HG03520 (cell line): ENCODE results near the gene CYP4F11.
"Not testable (repeated sequence)": the region's sequence is repeated elsewhere in the genome, so short reads cannot be mapped to it uniquely, and the experiment has no call there.

Experiments used
- ATAC-seq: cut with Tn5 transposase; IDR thresholded peaks from one replicate; pipeline ENCODE4 v1.9.1; 2021; ENCODE audit warnings: mild to moderate bottlenecking, moderate library complexity; ENCODE audit not compliant: unreplicated experiment

The CYP4F11 gene, protein sequence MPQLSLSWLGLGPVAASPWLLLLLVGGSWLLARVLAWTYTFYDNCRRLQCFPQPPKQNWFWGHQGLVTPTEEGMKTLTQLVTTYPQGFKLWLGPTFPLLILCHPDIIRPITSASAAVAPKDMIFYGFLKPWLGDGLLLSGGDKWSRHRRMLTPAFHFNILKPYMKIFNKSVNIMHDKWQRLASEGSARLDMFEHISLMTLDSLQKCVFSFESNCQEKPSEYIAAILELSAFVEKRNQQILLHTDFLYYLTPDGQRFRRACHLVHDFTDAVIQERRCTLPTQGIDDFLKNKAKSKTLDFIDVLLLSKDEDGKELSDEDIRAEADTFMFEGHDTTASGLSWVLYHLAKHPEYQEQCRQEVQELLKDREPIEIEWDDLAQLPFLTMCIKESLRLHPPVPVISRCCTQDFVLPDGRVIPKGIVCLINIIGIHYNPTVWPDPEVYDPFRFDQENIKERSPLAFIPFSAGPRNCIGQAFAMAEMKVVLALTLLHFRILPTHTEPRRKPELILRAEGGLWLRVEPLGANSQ

DNA sequence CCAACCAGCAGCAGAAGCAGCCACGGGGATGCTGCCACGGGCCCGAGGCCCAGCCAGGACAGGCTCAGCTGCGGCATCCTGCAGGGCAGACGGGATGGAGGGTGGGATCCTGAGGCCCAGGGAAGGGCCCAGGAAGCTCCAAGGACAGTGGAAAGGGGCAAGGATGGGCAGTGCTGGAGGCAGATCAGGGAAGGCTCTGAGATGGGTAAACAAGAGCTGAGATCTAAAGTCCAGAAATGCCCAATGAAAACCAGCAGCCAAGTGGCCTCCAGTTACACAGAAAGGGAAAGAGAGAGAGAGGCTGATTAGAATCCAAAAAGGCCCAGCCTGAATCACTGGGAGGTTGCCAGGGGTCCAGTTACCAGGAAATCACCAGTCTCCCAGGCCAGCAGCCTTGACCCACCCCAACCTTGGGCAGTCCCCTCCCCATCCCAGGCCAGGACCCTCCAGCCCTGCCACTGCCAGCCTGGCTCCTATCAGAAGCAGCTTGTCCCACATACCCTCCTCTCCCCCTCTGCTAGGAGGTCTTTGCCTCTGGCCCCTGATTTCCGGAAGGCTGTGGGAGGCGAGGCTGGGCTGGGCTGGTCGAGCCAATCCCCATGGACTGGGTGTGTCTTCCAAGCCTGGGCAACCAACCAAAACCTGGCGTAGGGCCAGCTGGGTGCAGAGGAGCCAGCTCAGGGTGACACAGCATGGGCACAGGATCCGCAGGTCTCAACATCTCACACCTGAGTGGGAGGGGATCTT, at the start of gene CYP4F11:
TSS of gene CYP4F11 (minus strand) at position 198 of the 747 bp plus-strand sequence. CDS start at position 77, 121 bp downstream.
- ATAC-seq: no peak

DNA sequence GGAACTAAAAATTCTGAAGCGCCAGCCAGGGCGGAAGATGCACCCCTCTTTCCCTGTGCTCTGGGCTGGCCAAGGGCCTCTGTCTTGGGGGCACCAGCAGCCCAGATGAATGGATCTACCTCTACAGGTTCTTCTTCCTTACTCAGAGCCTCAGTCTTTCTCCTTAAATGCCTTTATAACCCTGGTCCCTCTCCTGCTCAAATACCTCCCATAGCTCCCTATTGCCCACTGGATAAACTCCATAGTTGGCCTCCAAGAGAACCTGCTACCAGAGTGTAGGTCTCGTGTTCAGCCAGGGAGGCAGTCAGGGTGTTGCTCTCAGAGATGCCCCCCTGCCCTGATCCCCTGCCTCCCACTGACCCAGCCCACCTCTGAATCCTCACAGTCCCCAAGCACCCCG, 45.0 kb upstream of the CYP4F11 start:
- no peak for ATAC-seq

DNA sequence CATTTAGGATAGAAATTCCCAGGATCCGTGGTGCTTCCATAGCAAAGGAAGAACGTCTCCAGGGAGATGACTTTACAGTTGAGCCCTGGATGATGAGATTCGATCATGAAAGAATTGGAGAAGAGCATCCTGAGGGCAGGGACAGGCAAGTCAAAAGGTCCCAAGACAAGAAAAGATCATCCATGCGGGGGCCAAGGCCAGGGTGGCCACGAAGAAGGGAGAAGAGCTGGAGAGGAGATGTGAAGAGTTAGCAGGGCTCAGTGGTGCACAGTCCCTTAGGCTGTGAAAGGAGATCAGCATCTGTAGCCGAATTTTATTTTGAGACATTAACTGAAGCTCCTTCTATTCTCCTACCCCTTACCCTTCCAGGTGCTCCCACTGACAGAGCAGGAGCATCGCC, 43.4 kb upstream of the CYP4F11 start:
- ATAC-seq: no peak

DNA sequence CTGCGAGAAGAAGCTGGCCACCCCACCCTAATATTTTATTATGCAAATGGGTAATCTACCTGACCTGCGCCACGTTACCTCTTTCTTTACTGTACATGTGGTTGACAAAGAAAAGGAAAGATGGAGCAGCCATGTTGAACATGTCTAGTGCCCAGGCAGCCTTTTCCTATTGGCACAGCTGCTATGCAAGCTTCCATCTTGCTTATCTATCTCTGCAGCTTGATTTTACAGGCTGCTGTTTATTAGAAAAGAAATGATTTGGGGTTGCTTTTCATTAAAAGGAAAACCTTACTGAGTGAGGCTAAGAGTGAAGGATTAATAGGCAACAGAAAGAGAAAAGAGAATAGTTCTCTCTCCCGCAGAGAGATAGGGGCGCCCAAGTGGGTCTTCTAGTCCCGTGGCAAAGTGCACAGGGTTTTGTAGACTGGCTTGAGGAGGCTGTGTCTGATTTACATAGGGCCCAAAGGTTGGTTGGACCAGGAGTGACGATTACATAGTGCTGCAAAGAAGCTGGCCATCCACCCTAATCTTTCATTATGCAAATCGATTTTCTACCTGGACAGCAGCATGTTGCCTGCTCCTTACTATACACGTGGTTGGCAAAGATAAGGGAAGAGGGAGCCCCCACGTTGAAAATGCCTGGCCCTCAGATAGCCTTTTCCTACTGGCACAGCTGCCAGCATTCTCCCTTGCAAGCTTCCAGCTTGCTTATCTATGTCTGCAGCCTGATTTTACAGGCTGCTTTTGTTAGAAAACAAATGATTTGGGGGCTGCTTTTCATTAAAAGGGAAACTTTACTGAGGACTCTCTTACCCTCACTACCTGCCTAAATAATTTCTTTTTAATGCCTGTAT, 42.7 kb upstream of the CYP4F11 start:
- no peak for ATAC-seq

DNA sequence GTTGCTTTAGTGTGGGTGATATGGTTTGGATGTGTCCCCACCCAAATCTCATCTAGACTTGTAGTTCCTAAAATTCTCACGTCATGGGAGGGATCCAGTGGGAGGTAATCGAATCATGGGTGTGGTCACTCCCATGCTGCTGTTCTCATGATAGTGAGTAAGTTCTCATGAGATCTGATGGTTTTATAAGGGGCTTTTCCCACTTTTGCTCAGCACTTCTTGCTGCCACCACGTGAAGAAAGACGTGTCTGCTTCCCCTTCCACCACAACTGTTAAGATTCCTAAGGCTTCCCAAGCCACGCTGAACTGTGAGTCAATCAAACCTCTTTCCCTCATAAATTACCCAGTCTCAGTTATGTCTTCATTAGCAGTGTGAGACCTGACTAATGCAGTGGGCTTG, 40.5 kb upstream of the CYP4F11 start:
- no peak for ATAC-seq

DNA sequence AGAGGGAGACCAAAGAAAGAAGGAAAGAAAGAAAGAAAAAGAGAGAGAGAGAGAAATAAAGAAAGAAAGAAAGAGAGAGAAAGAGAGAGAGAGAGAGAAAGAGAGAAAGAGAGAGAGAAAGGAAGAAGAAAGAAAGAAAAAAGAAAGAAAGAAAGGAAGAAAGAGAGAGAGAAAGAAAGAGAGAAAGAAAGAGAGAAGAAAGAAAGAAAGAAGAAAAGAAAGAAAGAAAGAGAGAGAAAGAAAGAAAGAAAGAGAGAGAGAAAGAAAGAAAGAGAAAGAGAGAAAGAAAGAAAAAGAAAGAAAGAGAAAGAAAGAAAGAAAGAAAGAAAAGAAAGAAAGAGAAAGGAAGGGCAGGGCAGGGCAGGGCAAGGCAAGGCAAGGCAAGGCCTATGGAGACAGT, 37.7 kb upstream of the CYP4F11 start:
- not testable (repeated sequence) for ATAC-seq

DNA sequence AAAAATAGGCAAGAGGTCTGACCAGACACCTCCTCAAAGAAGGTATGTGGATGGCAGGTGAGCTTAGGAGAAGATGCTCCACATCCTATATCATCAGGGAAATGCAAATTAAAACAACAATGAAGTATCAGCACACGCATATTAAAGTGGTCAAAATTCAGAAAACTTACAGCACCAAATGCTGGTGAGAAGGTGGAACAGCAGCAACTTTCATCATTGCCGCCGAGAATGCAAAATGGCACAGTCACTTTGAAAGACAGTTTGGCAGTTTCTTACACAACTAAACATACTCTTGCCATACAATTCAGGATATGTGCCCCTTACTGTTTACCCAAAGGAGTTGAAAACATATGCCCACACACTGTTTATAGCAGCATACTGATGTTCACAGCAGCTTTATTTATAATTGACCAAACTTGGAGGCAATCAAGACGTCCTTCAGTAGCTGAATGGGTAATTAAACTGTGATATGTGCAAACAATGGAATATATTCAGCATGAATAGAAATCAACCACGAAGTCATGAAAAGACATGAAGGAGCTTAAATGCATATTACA, 37.0 kb upstream of the CYP4F11 start:
- no peak for ATAC-seq

DNA sequence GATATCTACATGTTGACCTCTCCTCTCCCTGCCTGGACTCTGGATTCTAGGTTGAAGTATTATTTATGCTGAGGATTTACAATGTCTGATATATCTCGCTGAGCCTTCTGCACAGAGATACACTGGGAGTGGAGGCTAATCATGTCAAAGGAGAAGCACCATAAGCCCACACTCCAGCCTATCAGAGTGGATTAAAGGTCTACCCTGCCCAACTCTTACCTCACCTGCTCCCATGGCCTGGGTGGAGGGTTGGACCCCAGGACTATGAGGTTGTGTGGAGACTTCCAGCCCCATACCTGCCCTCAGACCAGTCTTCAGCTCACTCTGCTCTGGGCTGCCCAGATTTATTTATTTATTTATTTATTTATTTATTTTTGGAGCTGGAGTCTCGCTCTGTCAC, 29.9 kb upstream of the CYP4F11 start:
- no peak for ATAC-seq

DNA sequence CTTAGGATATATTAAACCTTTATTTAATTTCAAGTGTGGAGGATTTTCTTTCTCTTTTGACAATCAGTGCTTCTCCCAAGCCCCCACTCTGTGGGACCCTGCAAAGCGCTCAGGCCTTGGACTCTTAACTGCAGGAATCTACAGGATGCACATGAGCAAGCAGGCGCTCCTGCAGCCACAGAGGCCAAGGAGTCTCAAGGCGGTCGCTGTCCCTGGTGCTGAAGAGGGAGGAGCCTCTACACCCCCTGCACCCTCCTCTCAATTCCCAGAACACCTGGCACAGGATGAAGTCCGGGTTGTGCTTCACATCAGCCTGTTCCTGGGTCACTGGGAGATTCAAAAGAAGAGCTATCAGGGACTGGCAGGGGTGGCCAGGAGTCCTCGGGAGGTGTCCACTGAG, 28.0 kb upstream of the CYP4F11 start:
- ATAC-seq: no peak

DNA sequence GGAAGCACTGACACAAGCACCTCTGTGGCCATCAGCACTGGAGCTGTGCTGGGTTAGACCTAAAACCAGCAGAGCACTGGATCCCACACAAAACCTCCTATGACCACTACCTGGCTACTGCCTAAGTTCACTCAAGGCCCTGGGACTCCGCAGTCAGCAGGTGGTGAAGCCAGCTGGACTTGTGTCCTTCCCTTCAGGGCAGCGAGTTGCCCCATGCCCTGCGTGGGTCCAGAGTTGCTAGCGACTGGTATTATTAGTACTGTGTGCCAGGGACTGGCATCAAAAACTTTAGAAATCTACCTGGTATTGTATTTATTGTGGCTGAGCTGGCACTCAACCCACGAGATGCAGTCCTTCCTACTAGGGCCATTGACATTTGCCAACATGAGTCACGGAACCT, 20.5 kb upstream of the CYP4F11 start:
- ATAC-seq: no peak

DNA sequence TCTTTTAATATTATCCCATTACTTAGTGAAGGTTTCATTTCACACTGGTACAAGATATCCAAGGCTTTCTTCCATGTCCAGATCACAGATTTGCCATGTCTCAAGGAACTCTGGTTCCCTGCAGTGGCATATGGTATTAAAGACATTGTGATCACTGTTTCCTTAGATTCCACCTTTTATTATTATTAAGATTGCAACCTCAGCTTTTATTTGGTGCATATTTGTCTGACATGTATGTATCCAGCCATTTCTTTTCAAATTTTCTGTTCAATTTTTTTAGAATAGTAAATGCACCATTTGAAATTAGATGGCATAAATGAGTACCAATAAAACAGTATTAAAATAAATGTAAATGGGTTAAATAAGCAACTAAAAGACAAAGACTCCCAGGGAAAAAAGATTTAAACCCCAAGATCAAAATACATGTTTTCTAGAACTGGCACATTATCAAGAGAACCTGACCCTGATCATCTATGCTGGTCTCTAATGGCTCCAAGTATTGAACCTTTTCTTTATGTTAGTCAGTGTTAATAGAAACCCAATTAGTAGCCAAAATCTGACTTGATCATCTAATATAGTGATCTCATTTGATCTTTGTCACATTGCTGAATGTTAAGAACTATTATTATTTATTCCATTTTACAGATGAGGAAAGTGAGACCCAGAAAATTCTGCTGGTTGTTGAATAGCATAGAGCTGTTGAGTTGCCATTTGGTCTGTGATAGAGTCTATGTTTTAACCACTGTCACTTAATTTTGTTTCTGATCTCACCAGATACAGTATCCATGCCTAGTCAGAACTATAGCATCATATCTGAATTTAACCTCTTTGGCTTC, 14.1 kb upstream of the CYP4F11 start, which contains the start of gene OR10H4:
TSS of gene OR10H4 (plus strand) at position 786 of the 836 bp plus-strand sequence. CDS start at position 786, 0 bp downstream.
- ATAC-seq: no peak

DNA sequence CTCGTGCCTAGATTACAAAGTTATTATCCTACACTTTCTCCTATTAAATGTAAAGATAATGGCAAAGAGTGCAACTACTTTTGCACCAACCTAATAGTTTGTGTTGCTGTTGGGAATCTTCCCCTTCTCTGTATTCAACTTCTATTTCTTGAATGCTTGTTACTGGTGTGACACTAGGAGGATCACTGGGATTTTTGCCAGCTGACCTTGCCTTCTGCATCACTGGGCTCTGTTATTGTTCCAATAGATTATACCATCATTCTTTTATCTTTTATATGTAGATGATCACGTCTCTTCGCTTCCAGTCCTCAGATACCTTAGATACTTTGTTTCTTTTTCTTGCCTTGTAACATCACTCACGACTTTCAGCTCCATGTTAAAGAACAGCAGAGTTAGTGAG, 11.0 kb upstream of the CYP4F11 start:
- no peak for ATAC-seq

DNA sequence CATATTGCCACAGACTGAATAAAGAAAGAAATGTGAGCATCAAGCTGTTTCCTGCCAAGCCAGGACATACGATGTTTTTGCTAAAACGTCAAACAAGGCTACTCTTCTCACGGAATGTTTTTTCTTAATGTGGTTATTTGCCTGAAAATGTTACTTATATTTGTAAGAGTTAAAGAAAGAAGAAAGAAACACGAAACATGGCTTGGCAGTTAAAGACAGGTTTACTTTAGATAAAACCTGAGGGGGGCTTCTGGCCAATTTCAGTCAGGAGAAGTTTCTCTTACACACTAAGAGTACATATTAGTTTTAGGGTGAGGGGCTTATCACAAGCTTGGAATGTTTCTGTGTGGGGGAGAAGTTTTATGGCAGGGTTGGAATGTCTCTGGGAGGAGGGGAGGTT, 10.1 kb upstream of the CYP4F11 start:
- no peak for ATAC-seq

DNA sequence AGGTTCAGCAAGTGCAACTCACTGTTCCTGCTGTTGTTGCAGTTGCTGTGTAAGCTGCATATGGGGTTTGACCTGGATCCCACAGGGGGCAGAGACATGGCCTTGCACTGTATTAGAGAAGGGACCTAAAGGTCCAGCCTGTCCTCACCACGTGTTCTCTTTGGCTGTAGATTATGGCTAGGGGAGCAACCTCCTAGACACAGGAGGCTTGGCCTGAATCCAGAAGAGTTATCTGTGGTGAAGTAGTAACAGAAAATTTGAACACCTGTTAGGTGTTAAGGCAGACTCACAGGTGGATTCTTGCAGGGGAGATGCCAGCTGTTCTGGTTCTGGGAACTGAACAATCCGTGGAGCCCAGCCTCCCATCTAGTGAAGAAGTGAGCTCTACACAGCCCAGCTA, 3.4 kb upstream of the CYP4F11 start:
- ATAC-seq: no peak

DNA sequence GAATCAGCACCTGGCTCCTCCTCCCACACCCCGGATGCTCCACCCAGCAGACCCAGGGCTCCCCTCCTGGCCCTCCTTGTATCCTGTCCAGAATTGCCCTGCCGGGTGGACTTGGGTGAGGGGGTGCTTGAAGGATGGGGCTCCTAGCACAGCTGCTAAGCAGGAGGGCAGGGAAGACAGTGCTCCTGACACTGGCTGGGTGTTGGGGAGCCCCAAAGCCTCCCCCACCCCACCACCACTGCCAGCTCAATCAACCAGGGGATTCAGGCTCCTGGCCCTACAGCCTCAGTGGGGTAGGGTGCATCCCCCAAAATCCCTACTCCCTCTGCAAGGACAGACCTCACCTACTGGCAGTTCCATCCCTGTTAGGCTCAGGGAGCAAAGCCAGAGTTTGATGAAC, 2.6 kb upstream of the CYP4F11 start:
- ATAC-seq: no peak

DNA sequence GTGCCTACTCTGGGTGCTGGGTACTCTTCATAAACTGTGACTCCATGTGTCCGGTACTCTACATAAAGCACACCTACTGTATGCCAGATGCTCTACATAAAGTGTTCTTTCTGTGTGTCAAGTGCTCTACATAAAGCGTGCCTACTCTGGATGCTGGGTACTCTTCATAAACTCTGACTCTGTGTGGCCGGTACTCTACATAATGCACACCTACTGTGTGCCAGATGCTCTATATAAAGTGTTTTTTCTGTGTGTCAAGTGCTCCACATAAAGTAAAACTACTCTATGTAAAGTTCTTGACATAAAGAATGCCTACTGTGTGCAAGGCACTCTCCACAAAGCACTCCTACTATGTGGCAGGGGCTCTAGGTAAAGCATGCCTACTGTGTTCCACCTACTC, 1.8 kb upstream of the CYP4F11 start:
- ATAC-seq: no peak

DNA sequence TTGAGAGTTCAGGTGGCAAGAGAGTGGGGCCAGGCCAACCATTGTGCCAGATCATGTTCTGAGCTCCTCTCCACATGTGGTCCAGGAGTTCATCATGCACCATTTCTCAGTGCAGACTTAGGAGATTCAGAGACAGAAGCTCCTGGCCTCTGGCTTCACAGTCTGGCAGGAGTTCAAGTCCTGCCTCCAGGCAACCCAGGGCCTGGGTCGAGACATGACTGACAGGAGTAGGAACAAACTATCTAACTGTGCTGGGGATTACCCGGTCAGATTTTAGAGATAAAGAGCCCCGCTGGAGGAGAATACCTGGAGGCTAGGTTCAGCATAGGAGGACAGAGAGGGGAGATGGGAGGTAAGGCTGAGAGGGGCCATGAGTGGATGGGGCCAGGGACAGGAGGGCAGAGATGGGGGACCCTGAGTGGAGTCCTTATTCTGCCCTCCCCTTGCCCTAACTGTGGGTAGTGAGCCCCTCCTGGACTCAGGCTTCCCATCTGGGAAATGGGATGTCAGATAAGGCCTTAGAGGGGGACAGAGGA, 906 bp upstream of the CYP4F11 start:
- ATAC-seq: no peak

DNA sequence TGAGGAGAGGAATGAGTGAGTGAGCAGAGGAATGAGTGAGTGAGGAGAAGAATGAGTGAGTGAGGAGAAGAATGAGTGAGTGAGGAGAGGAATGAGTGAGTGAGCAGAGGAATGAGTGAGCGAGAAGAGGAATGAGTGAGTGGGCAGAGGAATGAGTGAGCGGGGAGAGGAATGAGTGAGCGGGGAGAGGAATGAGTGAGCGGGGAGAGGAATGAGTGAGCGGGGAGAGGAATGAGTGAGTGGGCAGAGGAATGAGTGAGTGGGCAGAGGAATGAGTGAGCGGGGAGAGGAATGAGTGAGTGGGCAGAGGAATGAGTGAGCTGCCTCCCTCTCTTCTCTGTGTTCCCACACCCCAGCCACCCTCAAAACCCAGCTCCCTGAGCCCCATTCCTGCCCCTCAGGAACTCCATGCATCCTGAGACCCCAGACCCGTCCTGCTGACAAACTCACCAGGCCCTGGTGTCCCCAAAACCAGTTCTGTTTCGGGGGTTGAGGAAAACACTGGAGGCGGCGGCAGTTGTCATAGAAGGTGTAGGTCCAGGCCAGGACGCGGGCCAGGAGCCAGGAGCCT, 483 bp downstream of the CYP4F11 start:
- ATAC-seq: not testable (repeated sequence)

DNA sequence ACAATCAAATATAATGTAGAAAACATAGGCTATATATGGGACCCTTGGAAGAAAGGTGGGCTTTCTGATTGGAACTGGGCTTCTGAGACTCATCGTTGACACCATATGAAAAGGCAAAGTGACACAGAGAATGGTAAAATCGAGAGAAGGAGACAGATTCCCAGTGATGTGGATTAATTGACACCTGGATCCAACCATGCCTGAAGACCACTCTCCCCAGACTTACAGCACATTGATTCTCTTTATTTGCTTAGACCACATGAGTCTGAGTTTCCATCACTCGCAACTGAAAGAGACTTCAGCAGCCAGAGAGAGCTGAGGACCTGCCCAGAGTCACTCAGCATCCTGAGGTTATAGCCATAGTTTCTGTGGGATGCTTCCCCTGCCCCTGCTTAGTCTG, 6.0 kb downstream of the CYP4F11 start:
- no peak for ATAC-seq
